ENCODE measurements around the gene TAC3. TPM values are rescaled to one million over a fixed set of nuclear protein-coding genes. Genes with fewer than 3 reads are reported as not detected.
A peak's percentile ranks its signal among the peaks of the same experiment; 100 is the strongest.

The TAC3 gene
- total RNA-seq, 3 donors from 2014 or later: 0.81 to 2.0 (median 1.8) TPM

GRCh38 chr12:57005980-57006808, 10.1 kb downstream of the TAC3 start, which contains the start of gene ZBTB39:
Gene ZBTB39 (minus strand): TSS chr12:57006546. CDS start chr12:57004917, 1,629 bp downstream.
- H3K9me3 ChIP-seq: no peaks in the 10 kb centered on the region
- peaks cover 13% of the 10 kb centered on the region for H3K4me1 ChIP-seq (ENCODE audit: low read depth)
- DNase-seq (peak; percentile 56 to 80 (median 60)), ATAC-seq (peak; percentile 90)
- intact Hi-C loops (cut with DNase I, micrococcal nuclease): loop anchor here in 1 of 2 donors (2.0 kb wide), 1 partner anchor 57 kb away; no protein-coding TSS in a partner anchor
- H3K4me3 ChIP-seq: peak within 1 kb of the TSS; percentile 58
- H3K36me3 ChIP-seq (ENCODE audit: low read depth): no peaks in the 10 kb centered on the region
- TF ChIP-seq CTCF (IDR thresholded peaks at IDR 0.05): peak; percentile 68

- ATAC-seq (no peak), DNase-seq (no peak)
- intact Hi-C loops (cut with DNase I, micrococcal nuclease): no loop called here
- no peak for TF ChIP-seq CTCF (IDR thresholded peaks at IDR 0.05)
- no peak overlapping the region for H3K4me3 ChIP-seq
- H3K4me1 ChIP-seq (ENCODE audit: low read depth): peaks cover 13% of the 10 kb centered on the region
- H3K36me3 ChIP-seq (ENCODE audit: low read depth): no peaks in the 10 kb centered on the region
- no peaks in the 10 kb centered on the region for H3K9me3 ChIP-seq
Measured at GRCh38 chr12:57004651-57005050, 11.7 kb downstream of the TAC3 start.

GRCh38 chr12:57003395-57003794, 12.9 kb downstream of the TAC3 start:
- H3K36me3 ChIP-seq (ENCODE audit: low read depth): no peaks in the 10 kb centered on the region
- ATAC-seq (no peak), DNase-seq (no peak)
- peaks cover 13% of the 10 kb centered on the region for H3K4me1 ChIP-seq (ENCODE audit: low read depth)
- no peak for TF ChIP-seq CTCF (IDR thresholded peaks at IDR 0.05)
- intact Hi-C loops (cut with DNase I, micrococcal nuclease): no loop called here
- no peaks in the 10 kb centered on the region for H3K9me3 ChIP-seq
- no peak overlapping the region for H3K4me3 ChIP-seq

GRCh38 chr12:57001448-57001906, 14.9 kb downstream of the TAC3 start:
- no peak overlapping the region for H3K4me3 ChIP-seq
- ATAC-seq (peak; percentile 78), DNase-seq (peak; percentile 60 to 83 (median 80))
- peaks cover 8% of the 10 kb centered on the region for H3K4me1 ChIP-seq (ENCODE audit: low read depth)
- TF ChIP-seq CTCF (IDR thresholded peaks at IDR 0.05): peak; percentile 45
- no peaks in the 10 kb centered on the region for H3K9me3 ChIP-seq
- intact Hi-C loops (cut with DNase I, micrococcal nuclease): no loop called here
- H3K36me3 ChIP-seq (ENCODE audit: low read depth): no peaks in the 10 kb centered on the region

GRCh38 chr12:57000393-57000792, 15.9 kb downstream of the TAC3 start:
- DNase-seq (no peak), ATAC-seq (no peak)
- no peak for TF ChIP-seq CTCF (IDR thresholded peaks at IDR 0.05)
- H3K9me3 ChIP-seq: no peaks in the 10 kb centered on the region
- H3K36me3 ChIP-seq (ENCODE audit: low read depth): no peaks in the 10 kb centered on the region
- H3K4me3 ChIP-seq: no peak overlapping the region
- peaks cover 6% of the 10 kb centered on the region for H3K4me1 ChIP-seq (ENCODE audit: low read depth)
- intact Hi-C loops (cut with DNase I, micrococcal nuclease): no loop called here
